GM21360 (cell line): Measurements from ENCODE around the gene ZDHHC11B.
"Not testable (repeated sequence)": the region's sequence is repeated elsewhere in the genome, so short reads cannot be mapped to it uniquely, and the experiment has no call there.

Experiments
- ATAC-seq: cut with Tn5 transposase; IDR thresholded peaks from one replicate; pipeline ENCODE4 v1.9.1; 2021; ENCODE audit warnings: mild to moderate bottlenecking, moderate library complexity; ENCODE audit not compliant: unreplicated experiment

ZDHHC11B gene

DNA sequence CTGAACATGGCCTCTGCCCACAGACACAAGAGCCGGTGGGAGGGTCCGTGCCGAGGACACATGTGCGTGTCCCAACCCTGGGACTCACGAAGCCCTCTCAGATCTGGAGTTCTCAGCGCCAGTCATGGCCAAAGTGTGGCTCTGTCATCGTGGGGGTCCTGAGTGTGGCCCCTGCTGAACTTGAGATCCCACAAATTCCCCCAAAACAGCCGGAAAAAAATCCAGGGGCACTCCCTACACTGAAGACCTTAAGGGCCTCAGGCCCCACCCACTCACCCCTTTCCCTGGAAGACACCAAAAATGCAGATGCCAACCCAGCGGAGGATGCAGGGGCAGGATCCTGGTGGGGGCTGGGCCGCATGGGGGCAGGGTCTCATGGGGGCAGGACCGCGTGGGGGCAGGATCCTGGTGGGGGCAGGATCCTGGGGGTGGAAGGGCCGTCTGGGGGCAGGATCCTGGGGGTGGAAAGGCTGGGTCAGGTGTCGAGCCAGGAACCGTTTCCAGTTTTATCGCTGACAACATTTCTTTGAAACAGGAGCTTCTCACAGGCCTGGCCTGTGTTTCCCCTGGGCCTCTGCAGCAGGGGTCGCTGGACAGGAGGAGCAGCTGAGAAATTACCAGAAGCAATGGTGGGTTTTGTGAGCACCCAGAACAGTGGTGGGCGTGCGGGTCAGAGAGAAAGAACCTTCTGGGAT is 13.3 kb downstream of the ZDHHC11B start:
- not testable (repeated sequence) for ATAC-seq

DNA sequence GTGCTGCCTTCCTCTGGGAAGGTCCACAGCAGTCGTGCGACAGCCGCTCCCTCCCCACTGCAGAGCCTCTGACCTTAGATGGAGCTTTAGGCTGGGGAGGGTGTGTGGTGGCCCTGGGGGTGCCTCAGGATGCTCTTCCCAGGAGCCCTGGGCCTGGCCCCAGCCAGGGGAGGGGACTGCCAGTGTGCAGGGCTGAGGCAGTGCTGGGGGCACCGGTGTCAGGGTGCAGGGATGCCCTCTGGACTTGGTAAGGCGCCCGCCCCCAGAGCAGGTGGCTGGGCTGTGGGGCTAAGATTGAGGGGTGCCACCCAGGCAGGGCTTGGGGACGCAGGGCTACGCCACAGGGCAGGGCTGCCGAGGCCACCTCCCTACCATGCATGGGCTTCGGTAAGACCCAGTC is 13.9 kb downstream of the ZDHHC11B start:
- ATAC-seq = not testable (repeated sequence)

DNA sequence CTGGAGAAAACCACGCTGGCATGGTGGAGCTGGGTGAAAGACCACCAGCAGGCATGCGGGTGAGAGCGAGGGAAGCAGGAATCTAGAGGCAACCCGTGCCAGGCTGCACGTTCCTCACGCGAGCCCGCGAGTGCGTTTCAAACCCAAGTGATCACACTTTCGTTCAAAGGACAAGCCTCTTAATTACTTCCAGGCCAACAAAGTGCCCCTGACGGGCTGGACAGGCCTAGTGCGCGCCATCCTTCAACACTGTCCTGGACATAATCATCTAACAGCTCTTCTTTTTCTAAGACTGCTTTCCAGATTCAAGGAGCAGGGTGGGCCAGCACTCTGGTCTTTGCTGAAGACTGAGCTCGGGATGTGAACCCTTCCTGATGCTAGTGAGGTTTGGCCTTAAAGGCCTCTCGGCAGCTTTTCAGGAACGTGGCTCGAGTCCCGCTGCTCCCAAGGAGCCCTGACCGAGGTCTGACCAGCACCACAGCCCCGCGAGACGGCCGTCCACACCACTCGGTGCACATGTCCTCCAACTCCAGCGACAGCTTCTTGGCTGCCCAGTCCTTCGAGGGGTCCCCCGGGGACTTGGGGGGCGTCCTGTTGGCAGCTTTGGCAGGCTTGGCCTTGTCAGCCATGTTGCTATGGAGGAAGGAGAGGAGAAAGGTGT is 14.9 kb downstream of the ZDHHC11B start:
- ATAC-seq = not testable (repeated sequence)

DNA sequence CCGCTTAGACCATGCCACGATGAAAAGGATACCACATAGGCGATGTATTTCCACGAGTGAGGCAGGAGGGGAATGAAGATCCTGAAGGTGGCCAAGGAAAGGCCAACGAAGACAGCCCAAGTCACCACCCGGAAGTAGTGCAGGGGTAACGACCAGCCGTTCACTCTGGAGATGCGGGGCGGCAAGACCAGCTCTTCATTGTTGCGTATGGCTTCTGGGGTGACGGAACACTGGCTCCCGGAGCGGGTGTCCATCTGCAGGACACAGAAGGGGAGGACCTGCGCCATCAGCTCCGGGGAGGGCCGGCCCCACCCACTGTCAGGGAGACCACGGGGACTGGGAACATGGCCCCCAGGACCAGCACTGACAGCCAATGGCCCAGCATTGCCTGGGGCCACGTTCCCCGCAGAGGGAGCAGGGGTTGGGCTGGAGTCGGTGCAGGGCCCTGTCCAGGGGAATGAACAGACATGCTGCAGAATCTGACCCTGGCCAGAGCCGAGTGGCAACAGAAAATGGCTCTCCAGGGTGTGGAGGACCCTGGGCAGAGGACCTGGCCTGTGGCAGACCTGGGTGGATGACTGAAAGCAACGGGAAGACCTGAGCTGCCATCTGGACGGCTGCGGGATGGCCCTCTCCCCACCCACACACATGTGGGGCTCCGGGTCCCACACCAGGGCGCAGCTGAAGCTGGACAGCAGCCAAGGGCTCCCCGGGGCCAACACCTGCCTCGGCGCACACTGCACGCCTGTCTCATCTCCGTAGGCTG is 17.7 kb downstream of the ZDHHC11B start:
- ATAC-seq = no peak

DNA sequence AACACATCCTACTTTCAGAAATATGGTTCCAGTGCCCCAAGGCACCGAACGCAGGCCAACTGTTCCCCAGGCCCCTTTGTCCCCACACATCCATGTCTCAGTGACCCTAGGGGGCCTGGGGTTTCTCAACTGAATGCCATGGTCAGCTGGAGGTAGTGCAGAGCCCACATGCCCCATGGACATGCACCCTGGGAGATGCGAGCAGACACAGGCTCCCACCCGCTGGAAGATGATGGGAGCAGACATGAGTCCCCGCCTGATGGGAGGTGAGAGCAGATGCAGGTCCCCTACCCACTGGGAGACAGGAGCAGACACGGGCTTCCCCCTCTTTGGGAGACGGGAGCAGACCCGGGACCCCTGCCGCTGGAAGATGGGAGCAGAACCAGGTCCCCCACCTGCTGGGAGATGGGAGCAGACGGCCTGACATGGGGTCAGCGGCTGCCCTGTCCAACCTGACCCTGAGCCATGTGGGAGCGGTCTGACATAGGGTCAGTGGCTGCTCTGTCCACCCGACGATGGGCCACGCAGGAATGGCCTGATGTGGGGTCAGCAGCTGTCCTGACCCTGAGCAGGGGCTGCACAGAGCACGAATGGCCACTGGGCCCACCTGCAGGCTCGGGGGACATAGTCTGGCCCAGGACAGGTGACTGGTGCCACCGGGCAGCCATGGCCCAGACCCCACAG is 18.4 kb downstream of the ZDHHC11B start:
- no peak for ATAC-seq

DNA sequence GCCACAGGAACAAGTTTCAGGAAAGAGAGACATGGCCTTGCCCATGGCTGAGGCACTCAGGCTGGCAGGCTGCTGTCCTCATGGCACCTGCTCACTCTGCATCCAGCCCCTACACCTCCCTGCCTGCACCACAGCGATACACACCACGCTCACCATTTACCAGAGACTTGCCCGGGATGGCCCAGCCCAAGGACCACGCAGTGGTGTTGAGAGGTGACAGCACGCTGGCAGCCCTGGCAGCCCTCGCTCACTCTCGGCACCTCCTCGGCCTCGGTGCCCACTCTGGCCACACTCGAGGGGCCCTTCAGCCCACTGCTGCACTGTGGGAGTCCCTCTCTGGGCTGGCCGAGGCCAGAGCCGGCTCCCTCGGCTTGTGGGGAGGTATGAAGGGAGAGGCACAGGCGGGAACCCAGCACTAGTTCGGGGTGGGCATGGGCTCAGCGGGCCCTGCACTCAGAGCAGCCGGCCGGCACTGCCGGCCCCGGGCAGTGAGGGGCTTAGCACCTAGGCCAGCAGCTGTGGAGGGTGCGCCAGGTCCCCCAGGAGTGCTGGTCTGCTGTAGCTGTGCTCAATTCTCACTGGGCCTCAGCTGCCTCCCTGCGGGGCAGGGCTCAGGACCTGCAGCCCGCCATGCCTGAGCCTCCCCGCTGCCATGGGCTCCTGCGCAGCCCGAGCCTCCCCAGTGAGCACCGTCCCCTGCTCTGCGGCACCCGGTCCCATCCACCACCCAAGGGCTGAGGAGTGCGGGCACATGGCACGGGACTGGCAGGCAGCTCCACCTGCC is 20.3 kb downstream of the ZDHHC11B start:
- ATAC-seq = no peak

DNA sequence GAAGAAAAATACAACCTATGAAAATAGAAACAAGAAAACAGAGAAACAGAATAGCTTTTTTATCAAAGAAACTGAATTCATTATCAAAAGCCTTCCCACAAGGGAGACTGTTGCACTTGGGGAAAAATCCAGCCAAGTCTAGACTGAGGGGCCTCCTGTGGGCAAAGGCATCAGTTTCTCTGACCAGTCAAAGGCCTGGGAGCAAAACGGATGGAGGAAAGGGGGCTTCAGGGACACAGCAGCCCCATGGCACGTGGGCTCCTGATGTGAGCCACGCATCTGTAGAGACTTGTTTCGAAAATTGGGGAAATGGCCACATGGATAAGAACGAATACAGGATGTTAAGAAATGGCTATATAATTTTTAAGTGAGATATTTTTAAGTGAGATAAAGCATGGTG is 21.1 kb downstream of the ZDHHC11B start:
- no peak for ATAC-seq

DNA sequence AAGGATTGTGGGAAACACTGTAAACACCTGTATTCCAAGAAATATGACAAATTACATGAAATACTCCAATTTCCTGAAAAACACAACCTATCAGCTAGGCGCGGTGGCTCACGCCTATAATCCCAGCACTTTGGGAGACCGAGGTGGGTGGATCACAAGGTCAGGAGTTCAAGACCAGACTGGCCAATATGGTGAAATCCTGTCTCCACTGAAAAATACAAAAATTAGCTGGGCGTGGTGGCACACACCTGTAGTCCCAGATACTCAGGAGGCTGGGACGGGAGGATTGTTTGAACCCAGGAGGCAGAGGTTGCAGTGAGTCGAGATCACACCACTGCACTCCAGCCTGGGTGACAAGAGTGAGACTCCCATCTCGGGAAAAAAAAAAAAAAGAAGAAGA is 21.5 kb downstream of the ZDHHC11B start:
- ATAC-seq = not testable (repeated sequence)

DNA sequence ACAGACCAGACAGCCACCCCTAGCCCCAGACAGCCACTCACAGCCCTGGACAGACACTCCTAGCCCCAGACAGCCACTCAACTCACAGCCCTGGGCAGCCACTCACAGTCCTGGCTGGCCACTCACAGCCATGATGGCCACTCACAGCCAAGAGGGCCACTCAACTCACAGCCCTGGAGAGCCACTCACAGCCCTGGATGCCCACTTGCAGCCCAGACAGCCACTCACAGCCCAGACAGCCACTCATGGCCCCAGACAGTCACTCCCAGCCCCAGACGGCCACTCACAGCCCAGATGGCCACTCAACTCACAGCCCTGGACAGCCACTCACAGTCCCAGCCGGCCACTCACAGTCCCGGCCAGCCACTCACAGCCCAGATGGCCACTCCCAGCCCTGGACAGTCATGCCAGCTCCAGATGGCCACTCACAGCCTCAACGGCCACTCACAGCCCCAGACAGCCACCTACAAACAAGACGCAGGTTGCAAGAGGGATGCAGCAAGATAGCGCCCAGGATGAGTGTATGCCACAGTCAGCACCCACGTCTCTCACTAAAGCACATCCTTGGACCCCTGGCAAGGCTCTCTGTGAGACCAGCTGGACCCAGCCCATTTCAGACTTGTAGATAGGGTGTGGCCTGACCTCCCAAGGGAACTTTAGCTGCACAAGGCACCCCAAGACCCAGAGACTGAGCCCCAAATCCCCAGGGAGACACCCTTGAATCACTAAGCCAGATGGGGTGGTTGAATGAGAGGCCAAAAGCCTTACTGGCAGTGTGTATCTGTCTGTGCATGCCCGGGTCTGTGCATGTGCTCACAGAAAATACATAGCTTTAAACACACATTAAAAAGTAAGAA is 22.4 kb downstream of the ZDHHC11B start:
- ATAC-seq = no peak

DNA sequence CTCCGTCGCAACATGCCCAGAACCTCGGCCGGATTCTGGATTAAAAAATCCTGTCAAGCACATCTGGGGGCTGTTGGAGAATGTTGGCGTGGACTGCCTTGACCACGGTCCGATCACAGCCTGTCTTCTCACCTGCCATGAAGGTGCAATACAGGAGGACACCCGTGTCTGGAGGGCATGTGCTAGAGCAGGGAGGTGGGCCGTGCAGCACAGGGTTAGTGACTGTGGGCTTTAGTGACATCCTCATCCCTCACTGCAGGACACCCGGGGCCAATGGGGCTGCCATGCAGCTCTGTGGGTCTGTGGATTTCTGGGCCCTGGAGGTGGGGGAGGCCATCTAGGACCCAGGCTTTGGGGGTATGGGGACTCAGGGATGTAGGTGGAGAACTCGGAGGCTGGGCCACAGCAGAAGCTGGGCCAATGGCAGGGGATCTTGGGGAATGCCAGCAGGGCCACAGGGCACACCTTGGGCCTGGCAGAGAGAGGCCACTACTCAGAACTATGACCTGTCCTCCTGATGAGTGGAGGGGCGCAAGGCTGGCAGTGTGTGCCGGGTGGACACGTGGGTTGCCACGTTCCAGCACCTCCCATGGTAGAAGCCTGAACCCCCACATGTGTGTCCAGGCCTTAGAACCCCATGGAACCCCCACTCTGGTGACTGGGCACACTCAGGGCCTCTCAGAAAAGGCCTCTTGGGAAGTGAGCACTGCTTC is 23.3 kb downstream of the ZDHHC11B start:
- no peak for ATAC-seq

DNA sequence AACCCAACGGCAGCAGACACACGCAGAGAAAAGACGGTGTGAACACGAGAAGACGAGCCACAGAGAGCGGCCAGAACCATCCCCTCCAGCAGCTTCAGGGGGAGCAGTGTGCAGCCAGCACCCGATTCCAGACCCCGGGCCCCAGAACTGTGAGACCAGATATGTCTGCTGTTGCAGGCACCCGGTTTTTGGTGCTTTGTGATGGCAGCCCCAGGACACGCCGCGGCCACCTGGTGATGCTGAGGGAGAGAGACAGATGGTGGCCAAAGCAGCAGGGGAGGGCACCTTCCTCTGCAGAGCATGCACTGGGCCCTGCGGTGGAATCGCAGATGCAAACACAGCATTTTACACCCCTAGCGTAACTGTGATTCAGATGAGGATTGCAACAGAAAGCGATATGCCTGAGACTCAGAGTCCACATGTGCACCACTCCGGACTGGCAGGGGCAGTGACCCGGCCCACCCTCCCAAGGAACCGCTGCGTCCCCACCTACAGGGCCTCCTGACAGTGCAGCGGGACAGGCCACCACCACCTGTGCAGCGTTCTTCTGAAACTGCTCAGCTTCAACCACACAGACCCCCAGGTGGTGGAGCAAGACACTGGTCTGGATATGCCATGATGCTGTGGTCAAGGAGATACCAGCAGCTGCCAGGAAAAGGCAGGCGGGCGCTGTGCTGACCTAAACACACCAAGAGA is 24.0 kb downstream of the ZDHHC11B start:
- no peak for ATAC-seq

DNA sequence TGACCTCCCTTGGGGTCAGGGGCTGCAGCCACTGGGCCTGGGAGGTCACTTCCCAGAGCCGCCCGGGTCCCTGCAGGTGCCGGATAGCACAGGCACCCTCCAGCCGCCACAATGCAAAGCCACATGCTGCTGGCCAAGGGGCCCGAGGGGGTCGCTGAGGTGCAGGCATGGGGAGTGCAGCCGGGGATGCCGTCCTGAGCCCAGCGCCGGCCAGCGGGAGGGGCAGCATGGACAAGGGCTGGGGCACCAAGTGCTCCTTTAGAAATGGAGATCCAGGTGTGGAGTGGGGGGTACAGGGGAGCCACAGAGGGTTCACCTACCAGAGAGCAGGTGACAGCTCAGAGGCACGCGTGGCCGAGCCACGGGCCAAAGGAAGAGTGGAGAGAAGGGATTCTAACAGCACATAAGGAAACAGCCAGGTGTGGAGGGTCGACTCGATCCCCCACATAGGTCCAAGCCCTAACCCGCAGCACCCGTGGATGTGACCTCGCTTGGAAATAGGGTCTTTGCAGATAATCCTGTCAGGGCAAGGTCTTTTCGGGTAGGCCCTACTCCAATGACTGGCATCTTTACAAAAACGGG is 24.7 kb downstream of the ZDHHC11B start:
- ATAC-seq = no peak

DNA sequence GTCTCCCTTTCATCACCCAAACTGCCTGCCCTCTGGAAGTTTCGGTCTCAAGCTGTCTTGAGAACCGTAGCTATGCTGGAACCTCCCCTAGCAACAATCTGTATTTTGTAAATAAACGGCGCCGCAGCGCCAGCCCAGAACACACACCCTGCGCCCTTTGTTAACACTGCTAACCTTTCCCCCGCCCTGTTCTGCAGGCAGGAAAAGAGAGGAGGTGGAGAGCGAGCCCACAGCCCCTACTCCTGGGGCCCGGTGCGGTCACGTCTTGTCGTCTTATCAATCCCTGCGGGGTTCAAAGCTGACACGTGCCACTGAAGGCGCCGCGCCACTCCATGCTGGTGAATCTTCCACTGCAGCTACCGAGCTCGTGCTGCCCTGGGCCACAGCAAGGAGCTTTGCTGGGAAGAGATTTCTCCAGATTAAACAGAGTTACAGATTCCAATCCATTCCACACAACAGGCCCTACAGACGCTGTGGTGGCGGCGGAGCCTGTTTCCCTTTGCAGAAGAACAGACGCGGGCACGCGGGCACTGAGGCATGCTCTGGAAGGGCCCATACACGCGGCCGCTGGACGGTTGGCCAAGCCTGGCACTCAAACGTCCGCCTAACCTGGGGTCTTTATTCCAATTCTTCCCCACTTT is 25.3 kb downstream of the ZDHHC11B start:
- no peak for ATAC-seq

DNA sequence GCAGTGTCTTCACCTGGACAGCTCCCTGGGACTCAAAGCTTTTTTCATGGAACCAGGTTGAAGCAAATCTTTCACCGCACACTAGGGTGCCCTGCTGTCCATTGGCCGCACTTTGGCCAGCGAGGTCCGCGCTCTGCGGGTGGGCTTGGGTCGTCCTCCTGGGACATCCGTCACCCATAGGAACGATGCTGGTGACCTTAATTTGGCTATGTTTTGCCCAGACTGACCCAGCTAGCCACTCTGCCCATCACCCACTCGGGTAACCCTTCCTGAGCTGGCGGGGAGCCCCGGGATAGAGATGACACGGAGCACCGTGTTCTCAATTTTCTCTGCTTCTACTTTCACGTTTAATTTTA is 25.9 kb downstream of the ZDHHC11B start:
- ATAC-seq = no peak

DNA sequence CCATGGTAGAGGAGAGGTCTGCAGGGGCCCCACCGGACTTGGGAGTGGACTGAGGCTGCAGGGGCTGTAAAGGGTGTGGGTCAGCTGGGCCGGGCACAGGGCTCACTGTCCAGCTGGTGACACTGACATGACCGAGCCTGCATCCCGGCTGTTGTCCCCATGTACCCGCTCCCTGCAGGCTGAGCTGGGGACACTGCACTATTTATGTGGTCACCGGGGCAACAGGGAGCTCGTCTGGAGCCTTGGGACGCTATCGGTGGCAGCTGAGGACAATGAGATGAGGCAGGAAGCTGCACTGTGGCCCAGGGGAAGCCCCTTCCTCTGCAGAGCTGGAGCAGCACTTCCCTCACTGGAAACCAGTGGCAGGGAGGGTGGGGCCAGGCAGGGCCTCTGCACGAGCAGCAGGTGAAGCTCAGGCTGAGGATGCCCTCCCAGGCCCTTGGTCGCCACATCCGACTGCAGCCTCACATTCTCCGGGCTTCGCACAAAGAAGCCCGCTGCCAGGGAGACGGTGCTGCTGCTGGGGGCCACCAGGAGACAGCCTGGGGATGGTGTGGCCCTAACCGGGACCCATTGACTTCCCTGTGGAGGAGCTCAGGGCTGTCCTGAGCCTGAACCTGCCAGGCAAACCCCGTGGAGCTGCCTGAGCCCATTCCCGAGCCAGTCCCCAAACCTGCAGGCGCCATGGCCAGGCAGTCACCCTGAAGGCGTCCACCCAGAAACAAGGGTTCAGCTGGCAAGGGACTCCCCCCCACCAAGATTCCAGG is 26.4 kb downstream of the ZDHHC11B start:
- no peak for ATAC-seq

DNA sequence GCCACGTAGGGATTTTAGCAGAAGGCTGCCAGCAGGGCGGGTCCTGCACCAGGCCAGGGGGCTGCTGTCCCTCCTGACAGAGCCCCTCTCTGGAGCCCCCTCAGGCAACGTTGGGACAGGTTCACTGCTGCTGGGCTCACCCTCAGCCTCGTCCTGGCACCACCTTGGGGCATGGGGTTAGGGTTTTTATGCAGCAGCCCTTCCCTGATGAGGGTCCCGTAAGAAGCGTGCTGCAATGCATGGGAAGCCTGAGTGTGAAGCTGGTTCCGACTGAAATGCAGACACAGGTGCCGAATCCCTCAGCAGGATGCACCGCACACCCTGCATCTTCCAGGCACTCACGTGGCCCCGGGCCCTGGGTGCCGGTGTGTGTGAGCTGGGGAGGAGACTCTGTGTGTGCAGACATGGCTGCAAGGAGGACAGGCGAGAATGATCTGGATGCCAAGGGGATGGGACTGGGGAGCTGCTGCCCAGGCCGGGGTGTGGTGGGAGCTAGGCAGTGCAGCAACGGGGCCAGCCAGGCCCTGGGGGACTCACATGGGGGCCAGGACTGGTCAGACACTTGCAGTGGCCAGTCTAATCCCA is 27.1 kb downstream of the ZDHHC11B start:
- ATAC-seq = no peak
